Ascending aorta (tissue), 2 donors: ENCODE data around the gene C5orf47. TPM values are rescaled to one million over a fixed set of nuclear protein-coding genes. Genes with fewer than 3 reads are reported as not detected.

Experiments
- DNase-seq, 2 donors: peaks; one replicate each; pipeline ENCODE4 v3.0.0-alpha.2; 2019; ENCODE audit warnings: low spot score in 2 of 2
- H3K27ac ChIP-seq, 2 donors: fragments of 200-600 bp; sonication (generic); one replicate each; pipeline ENCODE4 v1.5.1; 2016 to 2017; ENCODE audit warnings: mild to moderate bottlenecking in 1 of 2
- H3K27me3 ChIP-seq: fragments of 200-600 bp; sonication (generic); one replicate; pipeline ENCODE4 v1.5.1; 2017
- H3K36me3 ChIP-seq, 2 donors: fragments of 200-600 bp; sonication (generic); one replicate each; pipeline ENCODE4 v1.5.1; 2016
- H3K4me1 ChIP-seq, 2 donors: fragments of 200-600 bp; sonication (generic); one replicate each; pipeline ENCODE4 v1.5.1; 2016 to 2017; ENCODE audit warnings: mild to moderate bottlenecking in 1 of 2
- H3K4me3 ChIP-seq, 2 donors: fragments of 200-600 bp; sonication (generic); one replicate each; pipeline ENCODE4 v1.5.1; 2016 to 2017; ENCODE audit warnings: mild to moderate bottlenecking in 1 of 2
- H3K9me3 ChIP-seq, 2 donors: fragments of 200-600 bp; sonication (generic); one replicate each; pipeline ENCODE4 v1.5.1; 2016
- CTCF ChIP-seq, 3 experiments: fragments of 200-600 bp in 2 of 3; fragments of 450-650 bp in 1 of 3; sonication (generic) in 2 of 3; IDR thresholded peaks; one replicate each; pipeline ENCODE4 v1.5.1; 2016 to 2019; ENCODE audit warnings: antibody characterized with exemption in 3 of 3, mild to moderate bottlenecking in 1 of 3, moderate library complexity in 1 of 3
- intact Hi-C: fragments of 100-400 bp; cut with DNase I; formaldehyde crosslinking; loops from one replicate; pipeline ENCODE4 v1.15.1; 2023
- total RNA-seq: library from RNA; depleted of rRNA; stranded (reverse); fragments of >200 nt; gene quantifications from one replicate; pipeline ENCODE4 v1.1.0, GENCODE V29; 2016

The C5orf47 gene
- total RNA-seq, 1 donor from 2014 or later, result not detected

GRCh38 chr5:174000076-174000475, 11.1 kb downstream of the C5orf47 start:
- no peaks in the 10 kb centered on the region for H3K36me3 ChIP-seq
- no peaks in the 10 kb centered on the region for H3K9me3 ChIP-seq
- intact Hi-C loops, result no loop called here
- no peak for DNase-seq
- no peak overlapping the region for H3K4me3 ChIP-seq
- no peaks in the 10 kb centered on the region for H3K4me1 ChIP-seq
- no peak for TF ChIP-seq CTCF (IDR thresholded peaks at IDR 0.05)
- H3K27ac ChIP-seq, result no peak overlapping the region
- no peaks in the 10 kb centered on the region for H3K27me3 ChIP-seq

DNA sequence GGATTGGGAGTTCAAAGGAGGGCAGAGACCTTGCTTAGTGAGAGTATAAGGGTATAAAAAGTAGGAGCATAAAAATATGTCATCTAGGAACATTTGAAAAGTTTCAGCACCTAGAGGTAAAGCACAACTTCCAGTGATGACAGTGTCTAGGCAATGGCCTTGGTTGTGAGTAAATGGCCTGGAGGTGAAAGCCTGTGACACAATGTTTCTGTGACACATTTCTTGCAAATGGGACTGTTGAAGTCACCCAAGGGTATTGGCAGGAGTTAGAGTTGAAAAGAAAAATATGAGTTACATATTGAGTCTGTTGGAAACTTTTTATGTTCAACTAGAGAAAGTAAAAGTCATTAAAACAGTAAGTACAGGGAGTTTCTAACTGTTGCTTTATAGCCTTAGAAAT, 14.8 kb downstream of the C5orf47 start:
- no peak overlapping the region for H3K4me3 ChIP-seq
- no peaks in the 10 kb centered on the region for H3K9me3 ChIP-seq
- no peaks in the 10 kb centered on the region for H3K36me3 ChIP-seq
- no peaks in the 10 kb centered on the region for H3K27me3 ChIP-seq
- intact Hi-C loops, result no loop called here
- H3K27ac ChIP-seq, result no peak overlapping the region
- no peak for DNase-seq
- TF ChIP-seq CTCF (IDR thresholded peaks at IDR 0.05), result no peak
- H3K4me1 ChIP-seq, result no peaks in the 10 kb centered on the region

GRCh38 chr5:174008922-174009321, 20.0 kb downstream of the C5orf47 start:
- Histone ChIP-seq H3K27me3 (no peaks in the 10 kb centered on the region), H3K36me3 (no peaks in the 10 kb centered on the region), H3K9me3 (no peaks in the 10 kb centered on the region), H3K4me1 (no peaks in the 10 kb centered on the region), H3K27ac (no peak overlapping the region), H3K4me3 (no peak overlapping the region)
- DNase-seq, result no peak
- no peak for TF ChIP-seq CTCF (IDR thresholded peaks at IDR 0.05)
- intact Hi-C loops, result no loop called here

GRCh38 chr5:174010365-174010764, 21.4 kb downstream of the C5orf47 start:
- TF ChIP-seq CTCF (IDR thresholded peaks at IDR 0.05), result no peak
- Histone ChIP-seq H3K9me3 (no peaks in the 10 kb centered on the region), H3K36me3 (no peaks in the 10 kb centered on the region), H3K4me1 (no peaks in the 10 kb centered on the region), H3K27me3 (no peaks in the 10 kb centered on the region), H3K27ac (no peak overlapping the region), H3K4me3 (no peak overlapping the region)
- no peak for DNase-seq
- intact Hi-C loops, result no loop called here

DNA sequence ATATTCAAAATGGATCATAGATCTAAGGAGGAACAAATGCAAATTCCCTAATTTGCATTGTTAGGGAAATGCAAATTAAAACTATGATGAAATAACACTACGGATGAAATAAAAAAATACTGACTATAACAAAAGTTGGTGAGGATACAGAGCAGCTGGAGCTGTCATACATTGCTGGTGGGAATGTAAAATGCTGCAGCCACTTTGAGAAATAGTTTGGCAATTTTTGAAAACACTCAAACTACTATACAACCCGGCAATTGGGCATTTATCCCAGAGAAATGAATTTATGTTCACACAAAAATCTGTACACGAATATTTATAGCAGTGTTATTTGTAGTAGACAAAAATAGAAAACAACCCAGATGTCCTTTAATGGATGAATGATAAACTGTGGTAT, 22.5 kb downstream of the C5orf47 start:
- no peak overlapping the region for H3K27ac ChIP-seq
- no peaks in the 10 kb centered on the region for H3K27me3 ChIP-seq
- intact Hi-C loops, result no loop called here
- no peaks in the 10 kb centered on the region for H3K4me1 ChIP-seq
- DNase-seq, result no peak
- H3K4me3 ChIP-seq, result no peak overlapping the region
- no peaks in the 10 kb centered on the region for H3K9me3 ChIP-seq
- H3K36me3 ChIP-seq, result no peaks in the 10 kb centered on the region
- no peak for TF ChIP-seq CTCF (IDR thresholded peaks at IDR 0.05)
